GM23248 (cell line): ENCODE data around the gene HSPA12B.

Source experiments
- EZH2 ChIP-seq: fragments of 200-600 bp; sonication (generic); IDR thresholded peaks from 2 replicates; pipeline ENCODE4 v1.6.1; 2018; ENCODE audit warnings: antibody characterized with exemption, mild to moderate bottlenecking; ENCODE audit not compliant: insufficient read depth, poor library complexity, severe bottlenecking
- EZH2phosphoT487 ChIP-seq: fragments of 200-600 bp; sonication (generic); IDR thresholded peaks from 2 replicates; pipeline ENCODE4 v1.6.1; 2018; ENCODE audit warnings: antibody characterized with exemption, moderate library complexity, mild to moderate bottlenecking, low read depth; ENCODE audit not compliant: insufficient read depth

DNA sequence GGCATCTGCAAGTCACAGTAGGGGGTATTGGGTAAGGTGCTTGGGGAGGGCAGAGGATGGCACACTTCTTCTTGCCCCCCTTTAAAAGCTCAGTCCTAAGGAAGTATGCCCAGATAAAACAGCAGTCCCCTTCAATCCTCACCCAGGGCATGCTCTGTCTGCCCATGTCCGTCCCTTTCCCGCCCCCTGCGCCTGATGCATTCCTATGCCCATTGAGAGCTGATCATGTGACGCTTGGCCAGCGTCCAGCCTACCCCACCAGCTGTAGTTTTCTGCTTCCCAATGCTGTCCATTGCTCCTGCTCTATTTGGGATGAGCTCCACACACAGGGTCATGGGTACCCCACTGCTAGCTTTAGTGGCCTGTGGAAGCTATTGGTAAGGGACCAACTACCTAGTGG lies 28.4 kb upstream of the HSPA12B start:
- TF ChIP-seq EZH2 (no peak), EZH2phosphoT487 (no peak)
